Heart right ventricle (tissue), 16 donors: Measurements from ENCODE around the gene TCAF1. TPM values are rescaled to one million over a fixed set of nuclear protein-coding genes. Genes with fewer than 3 reads are reported as not detected.

Experiments used
- ATAC-seq, 8 donors: fragments of 200-7000 bp; cut with Tn5 transposase; one replicate each; pipeline ENCODE4 v1.9.1; 2020; ENCODE audit warnings: mild to moderate bottlenecking in 8 of 8, moderate library complexity in 8 of 8, moderate number of reproducible peaks in 1 of 8
- DNase-seq, 2 donors: peaks; one replicate each; pipeline ENCODE4 v3.0.0-alpha.2; 2020
- H3K27ac ChIP-seq, 10 donors: fragments of 200-600 bp; sonication (generic) in 2 of 10; one replicate each; pipeline versions ENCODE4 v1.5.0 to v1.8.0; 2020 to 2022; ENCODE audit warnings: mild to moderate bottlenecking in 3 of 10
- H3K27me3 ChIP-seq, 7 donors: fragments of 200-600 bp; one replicate each; pipeline ENCODE4 v1.8.0; 2021 to 2022; ENCODE audit warnings: mild to moderate bottlenecking in 2 of 7
- H3K36me3 ChIP-seq, 9 donors: fragments of 200-600 bp; sonication (generic) in 1 of 9; one replicate each; pipeline versions ENCODE4 v1.5.0 to v1.8.0; 2020 to 2022; ENCODE audit warnings: mild to moderate bottlenecking in 2 of 9
- H3K4me1 ChIP-seq, 9 donors: fragments of 200-600 bp; sonication (generic) in 1 of 9; one replicate each; pipeline versions ENCODE4 v1.5.0 to v1.8.0; 2020 to 2022; ENCODE audit warnings: mild to moderate bottlenecking in 4 of 9
- H3K4me3 ChIP-seq, 10 donors: fragments of 200-600 bp; sonication (generic) in 2 of 10; one replicate each; pipeline versions ENCODE4 v1.5.0 to v1.8.0; 2020 to 2022; ENCODE audit warnings: mild to moderate bottlenecking in 7 of 10, moderate library complexity in 2 of 10
- H3K9me3 ChIP-seq, 11 donors: fragments of 200-600 bp in 10 of 11; sonication (generic) in 2 of 11; one replicate each; pipeline versions ENCODE4 v1.5.0 to v1.8.0; 2013 to 2022; ENCODE audit warnings: mild to moderate bottlenecking in 2 of 11, control low read depth in 1 of 11, moderate library complexity in 1 of 11
- WGBS, 2 donors: extraction: QIAGEN DNeasy Blood & Tissue Kit; methylation state at CpG; one replicate each; pipeline ENCODE4 v1.1.7; 2013; ENCODE audit warnings: inconsistent platforms in 1 of 2; 5-methylcytosine and 5-hydroxymethylcytosine counted together
- intact Hi-C, 10 donors: fragments of 100-400 bp; cut with DNase I; formaldehyde crosslinking; loops; one replicate each; pipeline versions ENCODE4 v1.11.1 to v1.14.2; 2022
- polyA plus RNA-seq, 2 donors: library from polyadenylated mRNA; stranded (reverse); fragments of 200-250 nt; gene quantifications; one replicate each; pipeline ENCODE4 v1.2.3, GENCODE V29; 2013
- total RNA-seq, 10 donors: library from RNA; stranded (reverse); fragmentation: NEBNext Ultra II Directional in 3 of 10; extraction: Animal tissue kit (Norgen Biotek cat#: 25700) in 3 of 10; gene quantifications; one replicate each; pipeline versions ENCODE4 v1.2.1 to v1.2.4, GENCODE V29; 2021 to 2023
- TF ChIP-seq, protein P1 (sequence below), 9 donors: fragments of 200-600 bp; sonication (generic) in 2 of 9; IDR thresholded peaks; one replicate each; pipeline versions ENCODE4 v1.5.0 to v1.8.0; 2021 to 2022; ENCODE audit warnings: antibody characterized with exemption in 9 of 9, mild to moderate bottlenecking in 5 of 9, moderate library complexity in 1 of 9
- donor health status: Arrhythmogenic right ventricular cardiomyopathy.
- donor health status: ischemic (EF 13 %, LVEDD 7.1; RV severe dilation, severe dysfunction).
- donor health status: healthy with polysubstance abuse.
- donor health status: DM: no; HTN: yes; CAD: no.
- donor health status: DM: no; HTN: no; CAD: no.
- donor health status: ischemic (EF 25% LVEDD 6.9; RV normal size, moderate dysfunction).
- donor health status: ischemic (EF 25% LVEDD 5.7; RV mildly dilated, moderate dysfunction).
- donor health status: healthy.
- donor health status: DM: yes; HTN: yes; CAD: no.
- donor health status: Ischemic cardiomyopathy.
- donor health status: ischemic (EF 35%, LVEDD 5.7; RV mildly dilated, moderate dysfunction).
- donor health status: nonischemic (EF 11% LVEDD 7.7; RV severe dilation, severe dysfunction).
- donor health status: DM: yes; HTN: yes; CAD: no.
- donor health status: PGD.
- donor health status: ischemic (EF 29% LVEDD 5.4; RV normal size, mild dysfunction).
- donor health status: nonischemic (EF 23%, LVEDD 6.1; RV moderate dilation, normal function).

TCAF1 gene
- total and polyA plus RNA-seq, 12 donors = 9.3 to 62.8 (median 55.5) TPM

DNA sequence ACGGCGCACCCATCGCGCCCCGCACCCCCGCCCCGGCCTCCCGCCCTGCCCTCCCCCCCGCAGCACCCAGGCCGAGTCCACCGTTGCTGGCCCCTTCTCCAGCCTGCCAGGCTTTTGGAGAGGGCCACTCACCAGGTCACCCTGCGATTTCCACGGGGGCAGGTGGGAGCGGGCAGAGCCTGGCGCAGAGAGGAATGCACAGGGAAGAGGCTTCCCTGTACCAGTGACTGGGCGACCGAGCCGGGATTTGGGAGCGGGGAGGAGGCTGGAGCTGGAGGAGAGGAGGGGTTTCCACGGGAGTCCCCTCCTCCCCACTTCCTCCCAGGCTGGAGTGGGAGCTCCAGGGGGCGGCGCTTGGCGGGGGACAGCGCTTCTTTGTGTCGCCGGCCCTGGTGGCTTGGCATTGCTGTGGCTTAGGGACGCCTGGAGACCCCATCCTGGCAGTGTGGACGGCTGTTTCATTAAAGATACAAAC, 19.3 kb downstream of the TCAF1 start:
- Histone ChIP-seq H3K36me3 (peaks cover 0 to 3% (median 0%) of the 10 kb centered on the region in 9 donors), H3K4me1 (peaks cover 5 to 40% (median 24%) of the 10 kb centered on the region in 9 donors), H3K9me3 (no peaks in the 10 kb centered on the region), H3K27ac (peak overlapping the region; percentile 77 to 89 (median 85)), H3K4me3 (peak overlapping the region; percentile 57 to 80 (median 70)), H3K27me3 (peaks cover 0 to 32% (median 0%) of the 10 kb centered on the region in 7 donors)
- DNase-seq (peak; percentile 85), ATAC-seq (peak; percentile 90 to 93 (median 91))
- TF ChIP-seq, protein P1, sequence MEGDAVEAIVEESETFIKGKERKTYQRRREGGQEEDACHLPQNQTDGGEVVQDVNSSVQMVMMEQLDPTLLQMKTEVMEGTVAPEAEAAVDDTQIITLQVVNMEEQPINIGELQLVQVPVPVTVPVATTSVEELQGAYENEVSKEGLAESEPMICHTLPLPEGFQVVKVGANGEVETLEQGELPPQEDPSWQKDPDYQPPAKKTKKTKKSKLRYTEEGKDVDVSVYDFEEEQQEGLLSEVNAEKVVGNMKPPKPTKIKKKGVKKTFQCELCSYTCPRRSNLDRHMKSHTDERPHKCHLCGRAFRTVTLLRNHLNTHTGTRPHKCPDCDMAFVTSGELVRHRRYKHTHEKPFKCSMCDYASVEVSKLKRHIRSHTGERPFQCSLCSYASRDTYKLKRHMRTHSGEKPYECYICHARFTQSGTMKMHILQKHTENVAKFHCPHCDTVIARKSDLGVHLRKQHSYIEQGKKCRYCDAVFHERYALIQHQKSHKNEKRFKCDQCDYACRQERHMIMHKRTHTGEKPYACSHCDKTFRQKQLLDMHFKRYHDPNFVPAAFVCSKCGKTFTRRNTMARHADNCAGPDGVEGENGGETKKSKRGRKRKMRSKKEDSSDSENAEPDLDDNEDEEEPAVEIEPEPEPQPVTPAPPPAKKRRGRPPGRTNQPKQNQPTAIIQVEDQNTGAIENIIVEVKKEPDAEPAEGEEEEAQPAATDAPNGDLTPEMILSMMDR (IDR thresholded peaks at IDR 0.05) = no peak
- intact Hi-C loops = loop anchor here in 1 of 10 donors (5.0 kb wide), 1 partner anchor 140 kb away; no protein-coding TSS in a partner anchor
- 1% methylated on average over 28 of the region's 28 CpGs for WGBS, 2 donors

DNA sequence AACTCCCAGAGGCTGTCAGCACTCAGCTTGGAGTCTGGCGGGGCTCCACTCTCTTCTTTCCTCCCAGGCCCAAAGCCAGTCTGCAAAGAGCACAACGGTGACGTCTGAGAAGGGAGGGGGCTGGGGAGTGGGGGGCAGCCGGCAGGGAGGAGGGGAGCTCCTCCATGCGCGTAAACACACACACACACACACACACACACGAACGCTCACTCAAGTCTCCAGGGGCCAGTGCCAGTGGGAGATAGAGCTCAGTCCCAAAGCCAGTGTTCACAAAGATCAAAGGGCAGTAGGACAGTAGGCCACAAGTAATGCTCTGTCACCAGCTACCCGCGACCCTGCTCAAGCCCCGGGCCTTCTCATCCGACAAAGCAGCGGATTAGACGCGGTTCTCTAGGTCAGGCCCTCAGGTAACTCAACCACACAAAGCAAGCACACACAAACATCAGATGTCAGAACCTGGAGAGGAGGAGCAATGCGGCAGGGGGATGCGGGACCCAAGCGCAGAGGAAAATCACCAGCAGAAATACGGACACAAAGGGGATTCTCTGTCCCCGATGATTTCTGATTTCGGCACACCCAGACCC, 19.9 kb downstream of the TCAF1 start:
- Histone ChIP-seq H3K4me3 (peak overlapping the region; percentile 57 to 80 (median 70)), H3K36me3 (peaks cover 0 to 3% (median 0%) of the 10 kb centered on the region in 9 donors), H3K27me3 (peaks cover 0 to 32% (median 0%) of the 10 kb centered on the region in 7 donors), H3K27ac (peak overlapping the region; percentile 77 to 89 (median 85)), H3K4me1 (peaks cover 5 to 42% (median 24%) of the 10 kb centered on the region in 9 donors), H3K9me3 (no peaks in the 10 kb centered on the region)
- 2% methylated on average over 21 of the region's 21 CpGs for WGBS, 2 donors
- TF ChIP-seq, protein P1 (IDR thresholded peaks at IDR 0.05) = no peak
- peak; percentile 77 to 85 for DNase-seq
- peak; percentile 74 to 97 (median 90) for ATAC-seq
- intact Hi-C loops = loop anchor here in 1 of 10 donors (5.0 kb wide), 1 partner anchor 140 kb away; no protein-coding TSS in a partner anchor

DNA sequence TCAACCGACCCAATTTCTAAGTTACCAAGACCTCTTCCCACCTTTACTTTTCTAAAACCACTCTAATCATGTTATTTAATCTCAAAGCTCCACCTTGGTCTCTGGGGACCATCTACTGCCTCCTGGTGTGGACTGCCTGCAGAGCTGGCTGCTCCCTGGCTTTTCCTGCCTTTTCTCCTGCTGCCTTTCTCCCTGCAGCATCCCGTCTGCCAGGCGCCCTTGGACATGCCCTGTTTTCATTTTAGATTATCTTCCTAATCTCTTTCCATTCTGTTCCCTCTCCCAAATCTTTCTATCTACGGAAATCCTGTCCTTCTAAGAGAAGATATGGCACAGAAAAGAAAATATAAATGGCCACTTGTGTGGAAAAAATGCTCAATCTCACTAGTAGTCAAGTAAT, 23.1 kb downstream of the TCAF1 start:
- Histone ChIP-seq H3K9me3 (no peaks in the 10 kb centered on the region), H3K27me3 (peaks cover 0 to 16% (median 0%) of the 10 kb centered on the region in 7 donors), H3K4me1 (peaks cover 5 to 46% (median 21%) of the 10 kb centered on the region in 9 donors), H3K27ac (no peak overlapping the region), H3K36me3 (peaks cover 0 to 25% (median 9%) of the 10 kb centered on the region in 9 donors), H3K4me3 (no peak overlapping the region)
- ATAC-seq = no peak
- no peak for DNase-seq
- TF ChIP-seq, protein P1 (IDR thresholded peaks at IDR 0.05) = no peak
- intact Hi-C loops = no loop called here
- whole genome bisulfite sequencing, 2 donors = 56 to 80% methylated on average over 4 of the region's 4 CpGs

DNA sequence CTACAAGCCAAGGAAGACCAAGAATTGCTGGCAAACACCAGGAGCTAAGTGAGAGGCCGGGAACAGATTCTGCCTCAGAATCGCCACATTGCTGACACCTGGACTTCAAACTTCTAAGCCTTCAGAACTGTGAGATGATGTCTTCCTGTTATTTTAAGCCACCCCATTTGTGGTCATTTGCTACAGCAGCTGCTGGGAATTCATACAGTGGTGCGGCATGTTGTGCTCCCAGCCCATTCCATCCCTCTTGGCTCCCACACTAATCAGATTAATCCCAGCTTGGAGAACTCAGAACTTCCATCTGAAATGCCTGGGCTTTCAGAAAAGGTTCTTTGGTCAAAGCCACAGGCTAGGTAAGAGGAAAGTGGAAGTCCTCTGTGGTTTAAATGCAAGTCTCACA, 24.9 kb downstream of the TCAF1 start:
- Histone ChIP-seq H3K27me3 (no peaks in the 10 kb centered on the region), H3K9me3 (no peaks in the 10 kb centered on the region), H3K4me3 (no peak overlapping the region), H3K4me1 (peaks cover 3 to 41% (median 21%) of the 10 kb centered on the region in 9 donors), H3K27ac (no peak overlapping the region), H3K36me3 (peaks cover 0 to 25% (median 9%) of the 10 kb centered on the region in 9 donors)
- TF ChIP-seq, protein P1 (IDR thresholded peaks at IDR 0.05) = no peak
- 92 to 94% methylated on average over 3 of the region's 3 CpGs for WGBS, 2 donors
- DNase-seq (no peak), ATAC-seq (no peak)
- intact Hi-C loops = no loop called here
